GM18909 (cell line): ENCODE results near the gene GJB1.

Experiments
- ATAC-seq: cut with Tn5 transposase; IDR thresholded peaks from one replicate; pipeline ENCODE4 v1.9.1; 2021; ENCODE audit warnings: mild to moderate bottlenecking; ENCODE audit not compliant: unreplicated experiment, poor library complexity

GJB1 gene

DNA sequence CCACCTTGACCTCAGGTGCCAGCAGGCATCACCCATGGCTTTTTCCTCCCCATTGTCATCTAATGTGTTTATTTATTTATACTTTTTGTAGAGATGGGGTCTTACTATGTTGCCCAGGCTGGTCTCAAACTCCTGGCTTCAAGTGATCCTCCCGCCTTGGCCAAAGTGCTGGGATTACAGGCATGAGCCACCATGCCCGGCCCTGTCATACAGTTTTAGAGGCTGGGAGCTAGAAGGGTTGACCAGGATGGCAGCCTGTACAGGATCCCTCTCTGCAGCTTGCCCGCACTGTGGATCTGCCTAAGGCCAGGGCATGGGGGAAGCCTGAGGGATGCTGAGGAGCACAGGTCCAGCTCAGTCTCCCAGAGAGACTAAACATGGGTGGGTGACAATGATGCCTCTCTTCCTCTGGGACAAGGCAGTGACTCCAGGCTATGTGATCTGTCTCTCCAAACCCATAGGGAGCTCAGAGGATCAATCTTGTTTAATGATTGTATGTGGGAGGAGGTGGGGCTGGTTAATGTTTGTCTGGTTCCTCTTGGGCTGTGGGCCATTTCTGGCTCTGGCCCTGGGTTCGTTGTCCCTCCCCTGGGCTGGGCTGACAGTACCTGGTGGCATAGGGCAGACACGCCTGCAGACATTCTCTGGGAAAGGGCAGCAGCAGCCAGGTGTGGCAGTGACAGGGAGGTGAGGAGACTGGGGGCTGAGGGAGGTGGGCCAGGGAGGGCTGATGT is 8.3 kb upstream of the GJB1 start:
- no peak for ATAC-seq

- ATAC-seq, result no peak
These were observed 7.6 kb upstream of the GJB1 start for GRCh38 chrX:71215338-71215912.

GRCh38 chrX:71216485-71216884 is 6.5 kb upstream of the GJB1 start:
- ATAC-seq, result no peak

DNA sequence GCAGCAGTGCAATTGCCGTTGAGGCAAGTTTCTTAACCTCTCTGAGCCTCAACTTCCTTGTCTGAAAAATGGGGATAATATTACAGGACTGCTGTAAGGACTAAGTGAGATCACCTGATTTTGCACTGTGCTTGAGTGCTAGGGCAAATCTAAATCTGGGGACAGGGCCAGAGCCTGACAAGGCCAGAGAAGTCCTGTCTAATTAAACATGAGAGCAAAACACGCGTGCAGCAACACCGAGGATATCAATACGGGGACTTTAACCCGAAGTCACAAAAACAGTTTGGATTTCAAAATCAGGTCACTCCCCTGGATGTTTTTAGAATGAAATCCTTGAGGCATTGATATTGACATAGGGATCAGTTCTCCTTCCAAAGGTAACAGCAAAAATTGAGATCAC is 5.7 kb upstream of the GJB1 start:
- no peak for ATAC-seq

- ATAC-seq, result no peak
These were observed 1.9 kb upstream of the GJB1 start for GRCh38 chrX:71221145-71221544.

DNA sequence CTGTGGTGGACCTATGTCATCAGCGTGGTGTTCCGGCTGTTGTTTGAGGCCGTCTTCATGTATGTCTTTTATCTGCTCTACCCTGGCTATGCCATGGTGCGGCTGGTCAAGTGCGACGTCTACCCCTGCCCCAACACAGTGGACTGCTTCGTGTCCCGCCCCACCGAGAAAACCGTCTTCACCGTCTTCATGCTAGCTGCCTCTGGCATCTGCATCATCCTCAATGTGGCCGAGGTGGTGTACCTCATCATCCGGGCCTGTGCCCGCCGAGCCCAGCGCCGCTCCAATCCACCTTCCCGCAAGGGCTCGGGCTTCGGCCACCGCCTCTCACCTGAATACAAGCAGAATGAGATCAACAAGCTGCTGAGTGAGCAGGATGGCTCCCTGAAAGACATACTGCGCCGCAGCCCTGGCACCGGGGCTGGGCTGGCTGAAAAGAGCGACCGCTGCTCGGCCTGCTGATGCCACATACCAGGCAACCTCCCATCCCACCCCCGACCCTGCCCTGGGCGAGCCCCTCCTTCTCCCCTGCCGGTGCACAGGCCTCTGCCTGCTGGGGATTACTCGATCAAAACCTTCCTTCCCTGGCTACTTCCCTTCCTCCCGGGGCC is 1.2 kb downstream of the GJB1 start:
- ATAC-seq, result no peak

DNA sequence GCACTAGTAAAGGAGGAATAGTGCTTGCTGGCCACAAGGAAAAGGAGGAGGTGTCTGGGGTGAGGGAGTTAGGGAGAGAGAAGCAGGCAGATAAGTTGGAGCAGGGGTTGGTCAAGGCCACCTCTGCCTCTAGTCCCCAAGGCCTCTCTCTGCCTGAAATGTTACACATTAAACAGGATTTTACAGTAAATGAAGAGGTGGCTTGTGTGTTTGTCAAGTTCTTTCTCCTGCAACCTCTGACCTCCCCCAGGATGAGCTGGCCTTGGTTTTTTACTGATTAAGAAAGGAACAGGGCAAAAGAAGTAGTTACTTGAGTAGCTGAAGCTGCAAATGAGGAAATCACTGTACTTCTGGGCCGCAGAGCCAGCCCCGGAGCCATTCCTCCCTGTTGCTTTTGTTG is 2.0 kb downstream of the GJB1 start:
- no peak for ATAC-seq

GRCh38 chrX:71225676-71226075 is 2.7 kb downstream of the GJB1 start:
- no peak for ATAC-seq

GRCh38 chrX:71227370-71228062 is 4.5 kb downstream of the GJB1 start:
- no peak for ATAC-seq

DNA sequence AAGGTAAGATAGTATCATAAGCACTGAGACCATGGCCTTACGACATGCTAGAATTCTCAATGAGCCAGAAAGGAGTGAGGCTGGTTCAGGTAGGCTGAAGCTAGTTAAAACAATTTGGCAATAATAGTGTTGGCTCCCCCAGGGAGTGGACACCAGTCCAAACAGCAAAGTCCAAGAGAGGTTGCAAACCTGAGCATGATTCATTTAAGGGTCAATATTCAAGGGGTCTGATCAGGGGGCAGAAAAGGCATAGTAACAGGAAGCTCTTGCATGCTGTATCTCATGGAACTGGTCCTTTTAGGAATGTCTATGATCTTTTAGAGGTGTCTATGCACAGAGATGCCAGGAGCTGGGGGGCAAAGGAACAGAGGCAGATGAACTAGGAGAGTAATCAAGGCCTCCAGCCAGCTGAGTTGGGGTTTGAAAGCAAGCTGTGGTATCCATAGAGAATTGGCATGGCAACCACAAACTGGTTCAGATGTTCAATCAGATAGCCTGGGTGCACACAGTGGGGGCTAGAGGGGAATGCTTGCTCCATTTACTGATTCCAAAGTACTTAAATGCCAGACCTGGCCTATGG is 5.1 kb downstream of the GJB1 start:
- no peak for ATAC-seq

GRCh38 chrX:71235482-71235881 is 12.5 kb downstream of the GJB1 start:
- ATAC-seq, result no peak

- no peak for ATAC-seq
These were observed 13.8 kb downstream of the GJB1 start for GRCh38 chrX:71236836-71237235.

- ATAC-seq, result no peak
These were observed 16.8 kb downstream of the GJB1 start for GRCh38 chrX:71239781-71240180.

DNA sequence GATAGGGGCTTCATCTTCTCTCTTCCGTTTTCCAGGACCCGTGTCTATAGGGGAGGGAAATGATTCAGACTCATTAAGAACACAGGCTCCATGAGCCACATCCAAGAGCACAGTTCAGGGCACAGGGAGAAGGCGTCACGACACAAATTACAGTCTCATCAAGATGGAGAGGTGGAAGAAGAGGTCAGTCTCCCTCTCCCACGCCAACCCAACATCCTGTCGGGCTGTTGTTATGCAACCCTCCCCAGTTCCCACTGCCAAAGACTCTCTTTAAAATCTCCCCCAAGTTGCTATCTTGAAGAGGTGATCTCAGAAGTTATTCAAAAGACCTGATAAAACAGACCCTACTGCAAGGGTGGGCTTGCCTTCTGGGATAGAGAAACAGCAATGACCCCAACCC is 18.3 kb downstream of the GJB1 start:
- ATAC-seq, result no peak

GRCh38 chrX:71244359-71245128 is 21.5 kb downstream of the GJB1 start:
- no peak for ATAC-seq

DNA sequence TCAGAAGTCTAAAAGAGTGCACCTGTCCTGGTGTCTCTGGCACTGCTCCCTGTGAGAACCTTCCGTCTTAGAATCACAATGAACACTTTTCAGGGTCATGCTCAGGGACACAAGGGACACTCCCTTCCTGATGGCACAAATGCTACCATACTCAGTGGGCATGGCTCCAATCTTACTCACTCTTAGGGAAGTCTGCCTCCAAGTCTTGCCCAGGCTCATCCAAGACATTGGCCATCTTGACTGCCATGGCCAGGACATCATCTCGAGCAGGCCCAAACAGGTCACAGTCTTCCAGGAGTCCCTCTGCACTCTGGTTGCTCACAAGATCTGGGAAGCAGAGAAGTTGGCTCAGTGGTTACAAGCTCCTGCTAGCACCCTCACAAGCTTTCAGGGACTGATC is 22.1 kb downstream of the GJB1 start:
- no peak for ATAC-seq

- ATAC-seq, result no peak
These were observed 27.8 kb downstream of the GJB1 start for GRCh38 chrX:71250841-71251240.

DNA sequence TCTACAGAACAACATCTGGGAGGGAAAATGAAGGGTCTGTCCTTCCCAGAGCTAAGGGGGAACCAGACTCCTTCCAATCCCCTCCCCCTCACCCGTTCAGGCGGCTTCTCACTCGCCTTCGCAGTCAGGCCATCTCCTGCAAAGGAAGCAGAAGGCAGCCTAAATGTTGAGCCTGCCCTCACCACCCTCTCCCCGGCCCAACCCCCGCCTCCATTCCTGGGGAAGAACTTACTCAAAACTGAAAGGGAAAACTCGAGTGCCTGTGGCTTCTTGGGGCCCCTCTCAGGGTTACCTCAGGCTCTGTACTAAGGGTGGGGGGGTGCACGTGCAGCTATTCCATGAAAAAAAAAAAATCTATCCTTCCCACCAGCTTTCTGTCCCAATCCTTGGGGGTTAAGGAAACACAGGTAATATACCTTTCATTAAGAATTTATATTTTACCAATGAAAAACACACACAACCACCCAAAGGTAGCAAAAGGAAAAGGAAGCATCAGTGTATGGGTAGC is 28.5 kb downstream of the GJB1 start:
- no peak for ATAC-seq

GRCh38 chrX:71252221-71252620 is 29.2 kb downstream of the GJB1 start:
- ATAC-seq, result no peak
